Aorta (tissue), 5 donors: Measurements from ENCODE around the gene PTPRN2. TPM values are rescaled to one million over a fixed set of nuclear protein-coding genes. Genes with fewer than 3 reads are reported as not detected.

Experiments used
- ATAC-seq: fragments of 200-7000 bp; cut with Tn5 transposase; one replicate; pipeline ENCODE4 v1.9.1; 2022; ENCODE audit warnings: moderate library complexity; ENCODE audit not compliant: low FRiP score
- DNase-seq, 2 donors: peaks; one replicate each; pipeline ENCODE4 v3.0.0-alpha.2; 2020
- H3K27ac ChIP-seq, 2 donors: one replicate each; pipeline ENCODE4 v1.5.1; 2013; ENCODE audit warnings: low read length in 2 of 2, mild to moderate bottlenecking in 2 of 2, moderate library complexity in 2 of 2, control low read depth in 1 of 2, inconsistent platforms in 1 of 2, low read depth in 1 of 2
- H3K27me3 ChIP-seq, 2 donors: one replicate each; pipeline ENCODE4 v1.6.1; 2013; ENCODE audit warnings: control low read depth in 1 of 2, low read length in 1 of 2, mild to moderate bottlenecking in 1 of 2, moderate library complexity in 1 of 2; ENCODE audit not compliant: insufficient read depth in 2 of 2, control insufficient read depth in 1 of 2
- H3K36me3 ChIP-seq, 2 donors: one replicate each; pipeline ENCODE4 v1.6.1; 2013; ENCODE audit warnings: control low read depth in 1 of 2, low read length in 1 of 2, mild to moderate bottlenecking in 1 of 2; ENCODE audit not compliant: insufficient read depth in 2 of 2, control insufficient read depth in 1 of 2
- H3K4me1 ChIP-seq, 2 donors: one replicate each; pipeline ENCODE4 v1.6.1; 2013; ENCODE audit warnings: low read length in 2 of 2, control low read depth in 1 of 2, mild to moderate bottlenecking in 1 of 2, moderate library complexity in 1 of 2; ENCODE audit not compliant: insufficient read depth in 2 of 2, control insufficient read depth in 1 of 2
- H3K4me3 ChIP-seq, 2 donors: one replicate each; pipeline ENCODE4 v1.5.1; 2013; ENCODE audit warnings: low read length in 2 of 2, control low read depth in 1 of 2, mild to moderate bottlenecking in 1 of 2
- H3K9me3 ChIP-seq: one replicate; pipeline ENCODE4 v1.6.1; 2013; ENCODE audit warnings: mild to moderate bottlenecking, low read length; ENCODE audit not compliant: control insufficient read depth
- WGBS, 2 donors: extraction: QIAGEN DNeasy Blood & Tissue Kit; methylation state at CpG; one replicate each; pipeline ENCODE4 v1.1.7; 2013; 5-methylcytosine and 5-hydroxymethylcytosine counted together
- intact Hi-C, 2 donors: fragments of 100-400 bp; cut with DNase I; formaldehyde crosslinking; loops; one replicate each; pipeline versions ENCODE4 v1.14.2 to v1.15.0; 2022
- polyA plus RNA-seq, 2 donors: library from polyadenylated mRNA; stranded (reverse); fragments of 200-250 nt; gene quantifications; one replicate each; pipeline ENCODE4 v1.2.3, GENCODE V29; 2013
- total RNA-seq, 2 donors: library from RNA; stranded (reverse); fragmentation: NEBNext Ultra II Directional; extraction: Animal tissue kit (Norgen Biotek cat#: 25700); gene quantifications; one replicate each; pipeline ENCODE4 v1.2.1, GENCODE V29; 2021
- donor health status: healthy with polysubstance abuse.
- donor health status: Bipolar disorder and iron deficiency.
- donor health status: DM: no; HTN: no; CAD: no.
- donor health status: DM: no; HTN: no; CAD: no.
- donor health status: DM: yes; HTN: yes; CAD: no.

The PTPRN2 gene
- total and polyA plus RNA-seq, 4 donors, result 0.67 to 3.3 (median 1.4) TPM

DNA sequence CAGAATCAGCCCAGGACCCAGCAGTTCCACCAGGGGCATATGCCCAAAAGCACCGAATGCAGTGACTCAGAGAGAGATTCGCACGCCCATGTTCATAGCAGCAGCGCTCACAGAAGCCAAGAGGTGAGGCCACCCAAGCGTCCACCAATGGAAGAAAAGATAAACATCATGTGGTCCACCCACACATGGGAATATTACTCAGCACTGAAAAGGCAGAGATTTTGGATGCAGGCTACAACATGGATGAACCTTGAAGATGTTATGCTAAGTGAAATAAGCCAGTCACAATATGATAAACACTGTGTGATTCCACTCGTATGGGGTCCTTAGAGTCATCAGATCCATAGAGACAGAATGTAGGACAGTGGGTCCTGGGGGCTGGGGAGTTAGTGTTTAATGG is 823.4 kb downstream of the PTPRN2 start:
- intact Hi-C loops, result no loop called here
- Histone ChIP-seq H3K27me3 (no peaks in the 10 kb centered on the region), H3K36me3 (no peaks in the 10 kb centered on the region), H3K4me1 (no peaks in the 10 kb centered on the region), H3K9me3 (no peaks in the 10 kb centered on the region), H3K4me3 (no peak overlapping the region), H3K27ac (no peak overlapping the region)
- DNase-seq (peak in 1 of 2 donors; percentile 9), ATAC-seq (no peak)
- WGBS, 2 donors, result 83 to 88% methylated on average over 6 of the region's 6 CpGs

GRCh38 chr7:157763279-157764000 is 824.2 kb downstream of the PTPRN2 start:
- H3K4me3 ChIP-seq, result no peak overlapping the region
- H3K9me3 ChIP-seq, result no peaks in the 10 kb centered on the region
- H3K36me3 ChIP-seq, result no peaks in the 10 kb centered on the region
- ATAC-seq, result no peak
- H3K27me3 ChIP-seq, result no peaks in the 10 kb centered on the region
- no peak overlapping the region for H3K27ac ChIP-seq
- H3K4me1 ChIP-seq, result no peaks in the 10 kb centered on the region
- DNase-seq, result peak; percentile 21 to 57
- intact Hi-C loops, result no loop called here
- 83 to 85% methylated on average over 14 of the region's 14 CpGs for WGBS, 2 donors

- ATAC-seq, result no peak
- no peaks in the 10 kb centered on the region for H3K4me1 ChIP-seq
- H3K4me3 ChIP-seq, result no peak overlapping the region
- intact Hi-C loops, result no loop called here
- peak; percentile 26 to 66 for DNase-seq
- no peaks in the 10 kb centered on the region for H3K36me3 ChIP-seq
- no peaks in the 10 kb centered on the region for H3K27me3 ChIP-seq
- no peaks in the 10 kb centered on the region for H3K9me3 ChIP-seq
- WGBS, 2 donors, result 91 to 97% methylated on average over 13 of the region's 13 CpGs
- no peak overlapping the region for H3K27ac ChIP-seq
Measured at GRCh38 chr7:157762824-157763223, 824.8 kb downstream of the PTPRN2 start.

DNA sequence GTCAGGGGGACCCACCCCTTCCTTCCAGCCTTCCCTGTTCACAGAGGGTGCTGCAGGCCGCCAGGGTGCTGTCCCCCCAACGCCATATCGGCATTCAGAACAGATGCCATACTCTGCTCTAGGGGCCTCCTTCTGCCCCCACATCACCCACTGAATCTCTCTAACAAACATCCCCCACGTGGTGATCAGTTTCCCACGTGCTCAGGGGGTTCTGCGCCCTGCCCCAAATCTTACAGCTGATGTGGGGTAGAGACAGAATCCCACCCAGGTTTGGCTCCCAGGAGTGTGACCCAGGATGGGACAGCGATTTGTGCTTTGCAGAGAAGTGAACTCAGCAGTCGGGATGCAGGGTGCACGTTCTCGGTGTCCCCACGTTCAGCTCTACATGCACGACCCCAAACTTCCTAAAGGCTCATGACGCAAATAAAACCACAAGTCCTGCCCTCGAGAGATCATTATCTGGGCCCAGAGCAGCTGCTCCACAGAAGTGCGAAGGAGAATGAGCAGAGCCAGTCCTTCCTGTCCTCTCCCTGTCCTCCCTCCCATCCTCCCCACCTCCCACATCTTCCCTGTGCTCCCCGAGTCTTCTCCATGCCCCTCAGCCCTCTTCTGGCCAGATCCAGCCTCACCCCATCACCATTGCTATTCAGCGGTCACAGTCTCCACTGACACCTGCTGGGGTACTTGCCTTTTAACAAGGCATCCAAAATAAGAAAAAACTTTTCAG is 827.5 kb downstream of the PTPRN2 start:
- 68 to 71% methylated on average over 17 of the region's 17 CpGs for WGBS, 2 donors
- Histone ChIP-seq H3K27ac (no peak overlapping the region), H3K4me1 (no peaks in the 10 kb centered on the region), H3K9me3 (no peaks in the 10 kb centered on the region), H3K4me3 (no peak overlapping the region), H3K27me3 (no peaks in the 10 kb centered on the region), H3K36me3 (no peaks in the 10 kb centered on the region)
- ATAC-seq (no peak), DNase-seq (peak in 1 of 2 donors; percentile 17)
- intact Hi-C loops, result no loop called here

- H3K4me3 ChIP-seq, result no peak overlapping the region
- peak; percentile 32 to 58 for DNase-seq
- no peak overlapping the region for H3K27ac ChIP-seq
- H3K4me1 ChIP-seq, result no peaks in the 10 kb centered on the region
- no peaks in the 10 kb centered on the region for H3K36me3 ChIP-seq
- intact Hi-C loops, result no loop called here
- H3K27me3 ChIP-seq, result no peaks in the 10 kb centered on the region
- no peaks in the 10 kb centered on the region for H3K9me3 ChIP-seq
- WGBS, 2 donors, result 88% methylated on average over 19 of the region's 19 CpGs
- no peak for ATAC-seq
Measured at GRCh38 chr7:157759246-157759805, 828.3 kb downstream of the PTPRN2 start.

DNA sequence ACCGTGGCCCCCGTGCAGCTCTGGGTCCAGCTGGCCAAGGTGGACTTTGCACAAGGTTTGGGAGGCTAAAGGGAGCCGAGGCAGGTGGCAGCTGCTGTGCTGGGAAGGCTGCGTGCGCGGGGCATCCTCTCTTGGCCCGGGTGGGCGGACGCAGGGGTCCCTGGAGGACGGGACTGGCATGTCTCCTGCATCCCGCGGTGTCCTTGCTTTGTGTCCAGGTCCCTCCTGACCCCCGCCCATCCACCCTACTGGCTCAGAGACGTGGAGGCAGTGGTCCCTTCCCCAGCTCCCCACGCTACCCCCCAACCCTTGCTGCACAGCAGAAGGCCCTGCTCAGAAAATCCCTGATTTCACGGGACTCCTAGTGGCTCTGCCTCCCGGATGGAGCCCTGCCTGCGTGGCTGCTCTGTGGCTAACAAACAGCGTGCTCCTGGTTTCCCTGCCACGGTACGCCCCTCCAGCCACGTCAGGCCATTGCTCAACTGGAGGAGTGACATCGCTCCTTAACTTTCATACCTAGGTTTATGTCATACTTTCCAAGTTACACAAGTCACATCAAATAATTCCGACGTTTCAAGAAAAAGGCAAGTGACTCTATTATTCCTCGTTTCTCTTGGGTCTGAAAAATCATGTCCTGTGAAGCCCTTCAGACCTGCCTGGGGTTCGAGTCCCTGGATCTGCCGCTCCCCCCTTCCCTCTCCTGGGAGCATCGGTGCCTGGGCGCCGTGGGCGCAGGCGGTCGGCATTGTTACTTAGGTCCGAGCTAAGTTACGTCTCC is 829.0 kb downstream of the PTPRN2 start:
- ATAC-seq, result no peak
- H3K9me3 ChIP-seq, result no peaks in the 10 kb centered on the region

DNA sequence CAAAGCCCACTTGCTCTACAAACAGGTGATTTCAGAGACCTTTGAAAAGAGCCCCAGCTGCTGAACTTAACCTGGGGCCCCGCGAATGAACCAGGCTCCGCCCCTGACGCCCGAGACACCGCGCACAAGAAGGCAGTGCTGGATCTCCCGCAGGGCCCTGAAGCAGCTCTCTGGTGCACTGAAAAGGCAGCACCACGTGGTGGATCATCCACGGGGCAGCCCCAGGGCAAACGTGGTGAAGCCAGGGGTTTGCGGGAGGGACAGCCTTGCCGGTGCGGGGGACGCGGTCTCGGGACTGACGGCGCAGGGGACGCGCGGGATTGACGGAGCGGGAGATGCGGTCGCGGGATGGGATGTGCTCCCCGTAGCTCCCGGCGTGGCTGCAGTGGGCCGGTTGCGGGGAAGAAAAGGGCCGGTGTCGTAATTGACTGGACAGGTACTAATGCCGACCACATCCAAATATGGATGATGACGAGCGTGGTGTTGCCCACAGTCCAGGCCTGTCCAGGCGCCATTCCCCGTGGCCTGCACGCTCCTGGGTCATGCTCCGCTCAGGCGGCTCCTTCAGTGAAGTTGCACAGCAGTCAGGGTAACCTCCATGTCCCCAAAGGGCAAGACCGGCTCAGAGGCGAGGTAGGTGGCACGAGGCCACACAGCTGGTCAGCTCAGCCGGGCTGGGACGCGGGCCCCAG is 829.7 kb downstream of the PTPRN2 start:
- Histone ChIP-seq H3K9me3 (no peaks in the 10 kb centered on the region), H3K4me1 (no peaks in the 10 kb centered on the region), H3K36me3 (no peaks in the 10 kb centered on the region), H3K27ac (no peak overlapping the region), H3K27me3 (no peaks in the 10 kb centered on the region), H3K4me3 (no peak overlapping the region)
- ATAC-seq, result no peak
- DNase-seq, result peak in 1 of 2 donors; percentile 26
- intact Hi-C loops, result no loop called here
- 75 to 82% methylated on average over 48 of the region's 48 CpGs for WGBS, 2 donors

More for the DNA sequence above, 829.0 kb downstream of the PTPRN2 start:
- Histone ChIP-seq H3K27me3 (no peaks in the 10 kb centered on the region), H3K4me1 (no peaks in the 10 kb centered on the region), H3K4me3 (no peak overlapping the region), H3K27ac (no peak overlapping the region), H3K36me3 (no peaks in the 10 kb centered on the region)
- intact Hi-C loops, result no loop called here
- 88 to 90% methylated on average over 32 to 36 of the region's 36 CpGs for WGBS, 2 donors
- peak; percentile 21 to 67 for DNase-seq

DNA sequence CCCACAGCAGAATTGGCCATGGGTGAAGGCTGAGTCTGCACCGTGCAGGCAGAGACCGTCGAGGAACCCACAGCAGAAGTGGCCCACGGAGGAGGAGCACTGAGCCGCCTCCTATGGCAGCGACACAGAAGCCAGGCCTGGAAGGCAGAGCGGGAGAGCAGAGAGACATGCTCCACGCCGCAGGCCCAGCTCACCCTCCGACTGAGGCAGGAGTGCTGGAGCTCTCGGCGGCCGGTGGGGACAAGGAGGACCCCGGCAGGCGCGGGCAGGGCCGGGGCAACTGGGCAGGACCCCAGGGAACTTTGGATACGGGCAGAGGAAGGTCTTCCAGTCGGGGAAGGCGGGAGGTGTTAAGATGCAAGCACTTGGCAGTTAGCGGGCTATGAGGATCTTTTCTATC is 830.4 kb downstream of the PTPRN2 start:
- Histone ChIP-seq H3K9me3 (no peaks in the 10 kb centered on the region), H3K4me3 (no peak overlapping the region), H3K4me1 (no peaks in the 10 kb centered on the region), H3K27me3 (no peaks in the 10 kb centered on the region), H3K27ac (no peak overlapping the region), H3K36me3 (no peaks in the 10 kb centered on the region)
- 82 to 84% methylated on average over 21 of the region's 21 CpGs for WGBS, 2 donors
- DNase-seq (peak; percentile 26 to 64), ATAC-seq (no peak)
- intact Hi-C loops, result no loop called here
